BE2C (cell line): ENCODE data around the gene BHLHE23.

Experiments used
- DNase-seq: peaks from one replicate; pipeline ENCODE4 v3.0.0-alpha.2; 2020
- H3K27me3 ChIP-seq: fragments of 250-450 bp; sonication (Bioruptor Pico); 2 replicates; pipeline ENCODE4 v1.5.1; 2020; ENCODE audit warnings: mild to moderate bottlenecking
- H3K36me3 ChIP-seq: fragments of 250-450 bp; sonication (Bioruptor Pico); 2 replicates; pipeline ENCODE4 v1.5.1; 2020; ENCODE audit warnings: mild to moderate bottlenecking
- H3K4me1 ChIP-seq: fragments of 250-450 bp; sonication (Bioruptor Pico); 2 replicates; pipeline ENCODE4 v1.5.1; 2020
- H3K4me3 ChIP-seq: 2 replicates; pipeline ENCODE4 v1.5.1; 2011; ENCODE audit warnings: low read depth, low read length
- H3K9me3 ChIP-seq: fragments of 250-450 bp; sonication (Bioruptor Pico); 2 replicates; pipeline ENCODE4 v1.5.1; 2020
- CTCF ChIP-seq: IDR thresholded peaks from 2 replicates; pipeline ENCODE4 v1.5.1; 2012; ENCODE audit warnings: mild to moderate bottlenecking, low read depth, low read length

Gene BHLHE23

GRCh38 chr20:62982124-62983075, 24.4 kb downstream of the BHLHE23 start:
- Histone ChIP-seq H3K4me3 (no peak overlapping the region), H3K4me1 (peaks cover 5% of the 10 kb centered on the region), H3K27me3 (peaks cover 41% of the 10 kb centered on the region), H3K9me3 (no peaks in the 10 kb centered on the region), H3K36me3 (no peaks in the 10 kb centered on the region)
- TF ChIP-seq CTCF, result no peak
- no peak for DNase-seq

- Histone ChIP-seq H3K4me1 (peaks cover 5% of the 10 kb centered on the region), H3K4me3 (no peak overlapping the region), H3K36me3 (no peaks in the 10 kb centered on the region), H3K9me3 (no peaks in the 10 kb centered on the region), H3K27me3 (peaks cover 44% of the 10 kb centered on the region)
- TF ChIP-seq CTCF, result no peak
- DNase-seq, result peak; percentile 58
Measured at GRCh38 chr20:62980970-62981369, 25.8 kb downstream of the BHLHE23 start.

- H3K36me3 ChIP-seq, result no peaks in the 10 kb centered on the region
- peaks cover 40% of the 10 kb centered on the region for H3K27me3 ChIP-seq
- no peaks in the 10 kb centered on the region for H3K9me3 ChIP-seq
- no peak for DNase-seq
- H3K4me3 ChIP-seq, result no peak overlapping the region
- TF ChIP-seq CTCF, result no peak
- H3K4me1 ChIP-seq, result peaks cover 5% of the 10 kb centered on the region
Measured at GRCh38 chr20:62980380-62980960, 26.3 kb downstream of the BHLHE23 start.

- H3K36me3 ChIP-seq, result no peaks in the 10 kb centered on the region
- no peak overlapping the region for H3K4me3 ChIP-seq
- peaks cover 45% of the 10 kb centered on the region for H3K27me3 ChIP-seq
- H3K9me3 ChIP-seq, result no peaks in the 10 kb centered on the region
- TF ChIP-seq CTCF, result no peak
- H3K4me1 ChIP-seq, result peaks cover 3% of the 10 kb centered on the region; the same call in 1 of the 2 replicates
- DNase-seq, result no peak
Measured at GRCh38 chr20:62979876-62980373, 26.8 kb downstream of the BHLHE23 start.

GRCh38 chr20:62979310-62979709, 27.5 kb downstream of the BHLHE23 start:
- Histone ChIP-seq H3K4me1 (no peaks in the 10 kb centered on the region), H3K9me3 (no peaks in the 10 kb centered on the region), H3K27me3 (peaks cover 52% of the 10 kb centered on the region), H3K36me3 (no peaks in the 10 kb centered on the region), H3K4me3 (no peak overlapping the region)
- no peak for TF ChIP-seq CTCF
- DNase-seq, result no peak

GRCh38 chr20:62978561-62978943, 28.2 kb downstream of the BHLHE23 start:
- no peak for DNase-seq
- no peaks in the 10 kb centered on the region for H3K9me3 ChIP-seq
- no peak for TF ChIP-seq CTCF
- no peaks in the 10 kb centered on the region for H3K4me1 ChIP-seq
- no peak overlapping the region for H3K4me3 ChIP-seq
- H3K27me3 ChIP-seq, result peaks cover 59% of the 10 kb centered on the region
- no peaks in the 10 kb centered on the region for H3K36me3 ChIP-seq
